HL-60 (cell line): ENCODE measurements around the gene PKDCC.

Experiments used
- DNase-seq, 2 experiments: peaks; one replicate each; pipeline ENCODE4 v3.0.0-alpha.2; 2010 to 2020; ENCODE audit warnings: low read depth in 1 of 2, low spot score in 1 of 2
- H3K27ac ChIP-seq: fragments of 250-450 bp; sonication (Bioruptor Pico); replicated peaks from 2 replicates; pipeline ENCODE4 v1.5.1; 2020; ENCODE audit warnings: mild to moderate bottlenecking, moderate library complexity
- H3K27me3 ChIP-seq: fragments of 250-450 bp; sonication (Bioruptor Pico); 2 replicates; pipeline ENCODE4 v1.5.1; 2021; ENCODE audit warnings: mild to moderate bottlenecking, moderate library complexity; ENCODE audit not compliant: insufficient read depth, poor library complexity, severe bottlenecking
- H3K4me3 ChIP-seq: replicated peaks from 2 replicates; pipeline ENCODE4 v1.5.1; 2011; ENCODE audit warnings: mild to moderate bottlenecking, control low read depth, low read length; ENCODE audit not compliant: insufficient read depth
- GABPA ChIP-seq: IDR thresholded peaks from 2 replicates; pipeline ENCODE4 v1.6.1; 2012; ENCODE audit warnings: low read depth
- POLR2AphosphoS5 ChIP-seq: IDR thresholded peaks from 2 replicates; pipeline ENCODE4 v1.6.1; 2012; ENCODE audit warnings: low read depth
- SPI1 ChIP-seq: IDR thresholded peaks from 2 replicates; pipeline ENCODE4 v1.6.1; 2012; ENCODE audit warnings: low read depth, mild to moderate bottlenecking, borderline replicate concordance
- TF ChIP-seq, protein P1 (sequence below): IDR thresholded peaks from one replicate; pipeline ENCODE4 v1.5.1; 2011; ENCODE audit warnings: low read length, control low read depth, inconsistent platforms; ENCODE audit not compliant: insufficient read depth
- TF ChIP-seq, protein P2 (sequence below): IDR thresholded peaks from 2 replicates; pipeline ENCODE4 v1.6.1; 2012; ENCODE audit warnings: low read depth; ENCODE audit not compliant: insufficient replicate concordance

Gene PKDCC

DNA sequence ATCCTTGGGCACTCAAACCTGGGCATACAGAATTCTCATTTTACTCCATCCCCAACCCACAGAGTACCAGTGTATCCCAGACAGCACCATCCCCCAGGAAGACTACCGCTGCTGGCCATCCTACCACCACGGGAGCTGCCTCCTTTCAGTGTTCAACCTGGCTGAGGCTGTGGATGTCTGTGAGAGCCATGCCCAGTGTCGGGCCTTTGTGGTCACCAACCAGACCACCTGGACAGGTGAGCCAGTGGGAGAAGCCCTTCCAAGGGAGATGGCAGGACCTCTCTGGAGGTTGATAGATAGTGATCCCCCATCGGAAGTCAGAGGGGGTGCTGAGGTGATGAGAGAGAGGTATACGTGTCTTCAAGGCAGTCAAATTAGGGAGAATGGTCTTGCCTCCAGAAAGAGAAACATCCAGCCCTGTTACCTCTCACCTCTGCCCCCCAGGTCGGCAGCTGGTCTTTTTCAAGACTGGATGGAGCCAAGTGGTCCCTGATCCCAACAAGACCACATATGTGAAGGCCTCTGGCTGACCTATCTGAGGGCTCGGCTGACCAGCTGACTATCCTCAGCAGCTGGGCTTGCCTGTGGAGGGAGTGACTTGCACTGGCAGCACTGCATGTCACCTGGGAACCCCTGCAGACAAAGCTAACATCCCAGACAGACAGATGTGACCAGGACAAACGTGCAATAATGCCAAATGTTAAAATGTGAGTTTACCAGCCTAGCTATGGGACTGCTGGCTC lies 9.5 kb downstream of the PKDCC start:
- TF ChIP-seq SPI1 (no peak), POLR2AphosphoS5 (no peak), GABPA (no peak)
- TF ChIP-seq, protein P1, sequence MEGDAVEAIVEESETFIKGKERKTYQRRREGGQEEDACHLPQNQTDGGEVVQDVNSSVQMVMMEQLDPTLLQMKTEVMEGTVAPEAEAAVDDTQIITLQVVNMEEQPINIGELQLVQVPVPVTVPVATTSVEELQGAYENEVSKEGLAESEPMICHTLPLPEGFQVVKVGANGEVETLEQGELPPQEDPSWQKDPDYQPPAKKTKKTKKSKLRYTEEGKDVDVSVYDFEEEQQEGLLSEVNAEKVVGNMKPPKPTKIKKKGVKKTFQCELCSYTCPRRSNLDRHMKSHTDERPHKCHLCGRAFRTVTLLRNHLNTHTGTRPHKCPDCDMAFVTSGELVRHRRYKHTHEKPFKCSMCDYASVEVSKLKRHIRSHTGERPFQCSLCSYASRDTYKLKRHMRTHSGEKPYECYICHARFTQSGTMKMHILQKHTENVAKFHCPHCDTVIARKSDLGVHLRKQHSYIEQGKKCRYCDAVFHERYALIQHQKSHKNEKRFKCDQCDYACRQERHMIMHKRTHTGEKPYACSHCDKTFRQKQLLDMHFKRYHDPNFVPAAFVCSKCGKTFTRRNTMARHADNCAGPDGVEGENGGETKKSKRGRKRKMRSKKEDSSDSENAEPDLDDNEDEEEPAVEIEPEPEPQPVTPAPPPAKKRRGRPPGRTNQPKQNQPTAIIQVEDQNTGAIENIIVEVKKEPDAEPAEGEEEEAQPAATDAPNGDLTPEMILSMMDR, result no peak
- TF ChIP-seq, protein P2, sequence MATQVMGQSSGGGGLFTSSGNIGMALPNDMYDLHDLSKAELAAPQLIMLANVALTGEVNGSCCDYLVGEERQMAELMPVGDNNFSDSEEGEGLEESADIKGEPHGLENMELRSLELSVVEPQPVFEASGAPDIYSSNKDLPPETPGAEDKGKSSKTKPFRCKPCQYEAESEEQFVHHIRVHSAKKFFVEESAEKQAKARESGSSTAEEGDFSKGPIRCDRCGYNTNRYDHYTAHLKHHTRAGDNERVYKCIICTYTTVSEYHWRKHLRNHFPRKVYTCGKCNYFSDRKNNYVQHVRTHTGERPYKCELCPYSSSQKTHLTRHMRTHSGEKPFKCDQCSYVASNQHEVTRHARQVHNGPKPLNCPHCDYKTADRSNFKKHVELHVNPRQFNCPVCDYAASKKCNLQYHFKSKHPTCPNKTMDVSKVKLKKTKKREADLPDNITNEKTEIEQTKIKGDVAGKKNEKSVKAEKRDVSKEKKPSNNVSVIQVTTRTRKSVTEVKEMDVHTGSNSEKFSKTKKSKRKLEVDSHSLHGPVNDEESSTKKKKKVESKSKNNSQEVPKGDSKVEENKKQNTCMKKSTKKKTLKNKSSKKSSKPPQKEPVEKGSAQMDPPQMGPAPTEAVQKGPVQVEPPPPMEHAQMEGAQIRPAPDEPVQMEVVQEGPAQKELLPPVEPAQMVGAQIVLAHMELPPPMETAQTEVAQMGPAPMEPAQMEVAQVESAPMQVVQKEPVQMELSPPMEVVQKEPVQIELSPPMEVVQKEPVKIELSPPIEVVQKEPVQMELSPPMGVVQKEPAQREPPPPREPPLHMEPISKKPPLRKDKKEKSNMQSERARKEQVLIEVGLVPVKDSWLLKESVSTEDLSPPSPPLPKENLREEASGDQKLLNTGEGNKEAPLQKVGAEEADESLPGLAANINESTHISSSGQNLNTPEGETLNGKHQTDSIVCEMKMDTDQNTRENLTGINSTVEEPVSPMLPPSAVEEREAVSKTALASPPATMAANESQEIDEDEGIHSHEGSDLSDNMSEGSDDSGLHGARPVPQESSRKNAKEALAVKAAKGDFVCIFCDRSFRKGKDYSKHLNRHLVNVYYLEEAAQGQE, result no peak
- Histone ChIP-seq H3K27ac (no peak overlapping the region), H3K4me3 (no peak overlapping the region), H3K27me3 (peaks cover 5% of the 10 kb centered on the region)
- no peak for DNase-seq

DNA sequence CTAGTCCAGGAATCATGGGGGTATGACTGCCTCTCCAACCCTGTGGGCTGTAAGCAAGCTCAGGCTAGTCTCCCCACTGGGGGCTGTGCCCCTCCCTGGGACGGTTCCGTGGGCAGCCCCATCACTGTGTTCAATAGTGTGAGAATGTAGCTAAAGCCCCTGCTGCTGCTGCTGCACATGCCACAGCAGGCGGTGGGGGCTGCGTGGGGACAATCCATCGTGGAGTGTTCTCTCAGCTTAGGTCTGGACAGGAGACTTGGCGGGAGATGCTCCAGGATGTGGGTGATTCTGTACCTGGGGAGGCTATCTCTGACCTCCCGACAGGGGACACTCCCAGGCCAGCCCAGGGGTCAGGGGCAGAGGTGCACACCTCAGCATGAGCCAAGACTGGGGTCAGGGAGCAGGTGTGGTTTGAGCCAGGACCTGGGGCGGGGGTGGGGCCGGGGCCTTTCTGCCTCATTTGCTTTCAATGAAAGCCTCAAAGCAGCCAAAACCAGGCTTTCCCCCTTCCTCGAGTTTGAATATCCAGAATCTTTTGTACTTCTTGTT lies 10.2 kb downstream of the PKDCC start:
- peaks cover 5% of the 10 kb centered on the region for H3K27me3 ChIP-seq
- no peak overlapping the region for H3K4me3 ChIP-seq
- TF ChIP-seq SPI1, result no peak
- TF ChIP-seq, protein P1, result no peak
- TF ChIP-seq, protein P2, result no peak
- TF ChIP-seq POLR2AphosphoS5, result no peak
- no peak for TF ChIP-seq GABPA
- no peak overlapping the region for H3K27ac ChIP-seq
- no peak for DNase-seq

DNA sequence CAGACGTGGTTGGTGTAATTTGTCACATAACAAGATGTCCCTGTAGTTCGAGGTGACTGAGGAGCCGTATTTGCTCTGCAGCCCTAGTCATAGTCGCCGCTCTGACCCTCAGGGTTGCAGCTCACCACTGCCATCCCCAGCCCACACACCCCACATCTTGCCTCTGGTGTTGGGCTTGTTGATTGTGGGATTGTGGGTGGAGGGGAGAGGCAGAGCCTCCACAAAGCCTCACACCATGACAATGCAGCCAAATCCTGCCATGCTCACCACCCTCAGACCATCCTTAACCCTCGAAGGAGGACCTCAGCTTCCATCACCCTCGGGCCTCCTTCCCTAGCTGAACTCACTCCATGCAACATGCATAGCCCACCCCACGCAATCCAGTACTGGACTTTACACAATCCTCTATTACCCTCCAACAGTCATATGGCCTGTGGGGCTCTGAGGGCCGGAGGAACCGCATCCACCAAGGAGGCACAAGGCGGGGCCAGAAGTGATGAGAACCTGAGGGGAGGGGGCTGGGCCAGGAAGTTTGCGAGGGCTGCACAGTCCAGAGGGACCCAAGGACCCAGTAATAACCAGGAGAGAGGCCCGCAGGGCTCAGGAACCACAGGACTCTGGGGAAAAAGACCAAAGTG lies 11.6 kb downstream of the PKDCC start:
- Histone ChIP-seq H3K27me3 (peaks cover 3% of the 10 kb centered on the region), H3K4me3 (no peak overlapping the region), H3K27ac (no peak overlapping the region)
- DNase-seq, result no peak
- TF ChIP-seq, protein P1, result no peak
- TF ChIP-seq SPI1 (no peak), POLR2AphosphoS5 (no peak), GABPA (no peak)
- TF ChIP-seq, protein P2, result no peak
